Liver (tissue), 9 donors: ENCODE data around the gene LYPD3. TPM values are rescaled to one million over a fixed set of nuclear protein-coding genes. Genes with fewer than 3 reads are reported as not detected.

Experiments
- DNase-seq: peaks from one replicate; pipeline ENCODE4 v3.0.0-alpha.2; 2017; ENCODE audit warnings: low spot score
- H3K27ac ChIP-seq, 2 donors: one replicate each; pipeline ENCODE4 v1.7.0; 2013; ENCODE audit warnings: inconsistent platforms in 2 of 2, low read length in 2 of 2, control low read depth in 1 of 2, low read depth in 1 of 2, mild to moderate bottlenecking in 1 of 2
- H3K27me3 ChIP-seq, 4 donors: one replicate each; pipeline versions ENCODE4 v1.6.1 to v1.7.0; 2013; ENCODE audit warnings: low read length in 3 of 4, inconsistent platforms in 1 of 4, mild to moderate bottlenecking in 1 of 4, moderate library complexity in 1 of 4; ENCODE audit not compliant: control insufficient read depth in 4 of 4, insufficient read depth in 4 of 4
- H3K36me3 ChIP-seq, 4 donors: one replicate each; pipeline versions ENCODE4 v1.6.1 to v1.7.0; 2013; ENCODE audit warnings: low read length in 3 of 4, mild to moderate bottlenecking in 3 of 4, low read depth in 1 of 4, moderate library complexity in 1 of 4; ENCODE audit not compliant: control insufficient read depth in 4 of 4, insufficient read depth in 3 of 4
- H3K4me1 ChIP-seq, 4 donors: one replicate each; pipeline versions ENCODE4 v1.6.1 to v1.7.0; 2013; ENCODE audit warnings: low read length in 3 of 4, mild to moderate bottlenecking in 3 of 4, moderate library complexity in 1 of 4; ENCODE audit not compliant: control insufficient read depth in 4 of 4, insufficient read depth in 4 of 4
- H3K4me3 ChIP-seq, 3 donors: one replicate each; pipeline versions ENCODE4 v1.6.1 to v1.7.0; 2013; ENCODE audit warnings: low read length in 3 of 3, control low read depth in 1 of 3, low read depth in 1 of 3, mild to moderate bottlenecking in 1 of 3
- H3K9ac ChIP-seq, 2 donors: one replicate each; pipeline ENCODE4 v1.7.0; 2013; ENCODE audit warnings: low read length in 2 of 2, mild to moderate bottlenecking in 2 of 2, moderate library complexity in 2 of 2, control low read depth in 1 of 2, low read depth in 1 of 2
- H3K9me3 ChIP-seq, 4 donors: one replicate each; pipeline versions ENCODE4 v1.6.1 to v1.7.0; 2013; ENCODE audit warnings: low read length in 3 of 4; ENCODE audit not compliant: control insufficient read depth in 4 of 4
- ATF3 ChIP-seq: IDR thresholded peaks from 2 replicates; pipeline ENCODE4 v1.6.1; 2016; ENCODE audit warnings: antibody characterized with exemption
- EGR1 ChIP-seq, 2 donors: IDR thresholded peaks; 2 replicates each; pipeline ENCODE4 v1.6.1; 2016 to 2018; ENCODE audit warnings: antibody characterized with exemption in 2 of 2, low read depth in 2 of 2
- FOXA1 ChIP-seq: IDR thresholded peaks from 2 replicates; pipeline ENCODE4 v1.6.1; 2016; ENCODE audit warnings: antibody characterized with exemption
- FOXA2 ChIP-seq: IDR thresholded peaks from 2 replicates; pipeline ENCODE4 v1.6.1; 2016; ENCODE audit warnings: antibody characterized with exemption
- GABPA ChIP-seq, 2 donors: IDR thresholded peaks in 1 of 2; conservative IDR thresholded peaks in 1 of 2; 2 replicates each; pipeline ENCODE4 v1.6.1; 2016; ENCODE audit warnings: antibody characterized with exemption in 2 of 2, mild to moderate bottlenecking in 1 of 2, moderate library complexity in 1 of 2
- HNF4A ChIP-seq, 2 donors: conservative IDR thresholded peaks; 2 replicates each; pipeline ENCODE4 v1.6.1; 2016; ENCODE audit warnings: antibody characterized with exemption in 2 of 2, mild to moderate bottlenecking in 2 of 2
- HNF4G ChIP-seq: IDR thresholded peaks from 2 replicates; pipeline ENCODE4 v1.6.1; 2016; ENCODE audit warnings: antibody characterized with exemption
- JUND ChIP-seq, 2 donors: IDR thresholded peaks; 2 replicates each; pipeline ENCODE4 v1.6.1; 2016; ENCODE audit warnings: antibody characterized with exemption in 2 of 2
- NR2F2 ChIP-seq: IDR thresholded peaks from 2 replicates; pipeline ENCODE4 v1.6.1; 2016; ENCODE audit warnings: antibody characterized with exemption
- RAD21 ChIP-seq, 2 donors: IDR thresholded peaks; 2 replicates each; pipeline ENCODE4 v1.6.1; 2016; ENCODE audit warnings: antibody characterized with exemption in 2 of 2, mild to moderate bottlenecking in 2 of 2
- REST ChIP-seq: IDR thresholded peaks from 2 replicates; pipeline ENCODE4 v1.6.1; 2016; ENCODE audit warnings: antibody characterized with exemption, mild to moderate bottlenecking
- RXRA ChIP-seq, 2 donors: IDR thresholded peaks; 2 replicates each; pipeline ENCODE4 v1.6.1; 2017 to 2018; ENCODE audit warnings: antibody characterized with exemption in 2 of 2, mild to moderate bottlenecking in 1 of 2
- SP1 ChIP-seq: IDR thresholded peaks from 2 replicates; pipeline ENCODE4 v1.6.1; 2018; ENCODE audit warnings: antibody characterized with exemption, mild to moderate bottlenecking
- TAF1 ChIP-seq: conservative IDR thresholded peaks from 2 replicates; pipeline ENCODE4 v1.6.1; 2016; ENCODE audit warnings: antibody characterized with exemption, mild to moderate bottlenecking
- YY1 ChIP-seq: IDR thresholded peaks from 2 replicates; pipeline ENCODE4 v1.6.1; 2016; ENCODE audit warnings: antibody characterized with exemption, mild to moderate bottlenecking
- WGBS: extraction: QIAGEN DNeasy Blood & Tissue Kit; methylation state at CpG from one replicate; pipeline ENCODE4 v1.1.7; 2013; 5-methylcytosine and 5-hydroxymethylcytosine counted together
- polyA plus RNA-seq, 2 donors: library from polyadenylated mRNA; stranded (reverse) in 1 of 2; unstranded in 1 of 2; fragments of 200-250 nt in 1 of 2; fragments of >200 nt in 1 of 2; fragmentation: Nextera tagmentation in 1 of 2; extraction: Ambion mirVana in 1 of 2; gene quantifications; one replicate each; pipeline versions ENCODE4 v1.2.1 to v1.2.3, GENCODE V29; 2013 to 2015
- total RNA-seq, 2 donors: library from RNA; depleted of rRNA; stranded (reverse); fragments of >200 nt; gene quantifications; one replicate each; pipeline ENCODE4 v1.2.3, GENCODE V29; 2014
- TF ChIP-seq, protein P1 (sequence below): fragments of 150-350 bp; IDR thresholded peaks from 2 replicates; pipeline ENCODE4 v1.5.1; 2017; ENCODE audit warnings: improper control_type of control experiment, low read depth, low read length; ENCODE audit not compliant: missing input control
- TF ChIP-seq, protein P2 (sequence below): IDR thresholded peaks from 2 replicates; pipeline ENCODE4 v1.6.1; 2016; ENCODE audit warnings: antibody characterized with exemption
- TF ChIP-seq, protein P3 (sequence below): IDR thresholded peaks from 2 replicates; pipeline ENCODE4 v1.6.1; 2016; ENCODE audit warnings: antibody characterized with exemption
- donor health status: healthy.
- donor health status: healthy.
- donor health status: healthy.
- donor health status: healthy.
- donor health status: healthy.

LYPD3 gene
- total and polyA plus RNA-seq, 4 donors = 0.08 to 0.38 (median 0.18) TPM

DNA sequence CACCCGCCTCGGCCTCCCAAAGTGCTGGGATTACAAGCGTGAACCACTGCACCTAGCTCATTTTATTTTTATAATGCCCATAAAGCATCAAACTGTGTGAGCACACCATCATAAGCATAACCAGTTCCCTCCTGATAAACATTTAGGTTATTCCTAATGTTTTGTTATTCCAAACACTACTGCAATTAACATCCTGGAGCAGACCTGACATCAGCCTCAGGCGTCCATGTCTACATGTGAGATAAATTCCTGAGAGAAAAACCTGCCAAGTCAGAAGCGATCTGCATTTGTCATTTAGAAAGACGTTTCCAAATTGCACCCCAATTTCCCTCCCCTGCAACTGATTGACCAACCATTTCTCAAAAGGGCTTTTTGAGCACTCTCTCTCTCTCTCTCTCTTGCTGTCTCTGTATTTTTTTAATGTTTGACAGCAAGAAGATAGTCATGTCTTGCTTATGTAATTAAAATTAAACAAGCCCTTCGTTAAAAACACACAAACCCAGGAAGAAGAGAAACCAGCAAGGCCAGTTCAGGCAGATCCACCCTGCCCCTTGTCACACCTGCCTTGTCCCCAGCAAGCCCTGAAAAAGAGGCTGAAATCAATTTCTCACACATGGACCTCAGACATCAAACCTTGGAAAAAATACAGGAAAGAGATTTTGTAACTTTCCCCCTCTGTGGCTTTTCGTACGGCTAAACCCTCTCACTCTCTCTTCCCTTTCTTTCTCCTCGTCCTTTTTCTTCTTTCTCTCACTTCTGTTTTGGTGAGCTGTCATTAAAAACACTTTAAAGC is 9.9 kb downstream of the LYPD3 start:
- no peak for DNase-seq
- WGBS = 40% methylated on average over 10 of the region's 10 CpGs
- Histone ChIP-seq H3K4me1 (peaks cover 2 to 8% (median 5%) of the 10 kb centered on the region in 4 donors), H3K9me3 (no peaks in the 10 kb centered on the region), H3K36me3 (no peaks in the 10 kb centered on the region), H3K27me3 (no peaks in the 10 kb centered on the region), H3K27ac (no peak overlapping the region), H3K9ac (no peak overlapping the region), H3K4me3 (no peak overlapping the region)
- TF ChIP-seq, protein P1, sequence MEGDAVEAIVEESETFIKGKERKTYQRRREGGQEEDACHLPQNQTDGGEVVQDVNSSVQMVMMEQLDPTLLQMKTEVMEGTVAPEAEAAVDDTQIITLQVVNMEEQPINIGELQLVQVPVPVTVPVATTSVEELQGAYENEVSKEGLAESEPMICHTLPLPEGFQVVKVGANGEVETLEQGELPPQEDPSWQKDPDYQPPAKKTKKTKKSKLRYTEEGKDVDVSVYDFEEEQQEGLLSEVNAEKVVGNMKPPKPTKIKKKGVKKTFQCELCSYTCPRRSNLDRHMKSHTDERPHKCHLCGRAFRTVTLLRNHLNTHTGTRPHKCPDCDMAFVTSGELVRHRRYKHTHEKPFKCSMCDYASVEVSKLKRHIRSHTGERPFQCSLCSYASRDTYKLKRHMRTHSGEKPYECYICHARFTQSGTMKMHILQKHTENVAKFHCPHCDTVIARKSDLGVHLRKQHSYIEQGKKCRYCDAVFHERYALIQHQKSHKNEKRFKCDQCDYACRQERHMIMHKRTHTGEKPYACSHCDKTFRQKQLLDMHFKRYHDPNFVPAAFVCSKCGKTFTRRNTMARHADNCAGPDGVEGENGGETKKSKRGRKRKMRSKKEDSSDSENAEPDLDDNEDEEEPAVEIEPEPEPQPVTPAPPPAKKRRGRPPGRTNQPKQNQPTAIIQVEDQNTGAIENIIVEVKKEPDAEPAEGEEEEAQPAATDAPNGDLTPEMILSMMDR = no peak
- TF ChIP-seq HNF4A (conservative IDR thresholded peaks at IDR 0.05) = peak in 1 of 2 donors; percentile 19

DNA sequence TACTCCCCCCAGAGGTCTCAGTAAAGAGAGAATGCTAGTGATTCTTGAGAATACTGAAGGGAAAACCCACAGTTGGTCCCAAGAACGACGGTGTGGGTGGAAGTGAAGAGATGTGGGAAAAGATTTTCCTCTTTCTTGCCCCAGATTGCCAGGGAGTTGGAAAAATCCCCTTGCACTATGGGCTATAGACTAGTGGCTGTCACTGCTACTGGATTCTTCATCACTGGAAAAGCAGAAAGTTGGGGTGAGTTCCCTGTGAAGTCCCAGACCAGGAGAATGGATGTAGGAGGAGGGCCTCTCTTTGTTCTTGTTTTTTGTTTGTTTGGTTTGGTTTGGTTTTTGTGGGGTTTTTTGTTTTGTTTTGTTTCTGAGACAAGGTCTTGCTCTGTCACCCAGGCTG is 11.4 kb downstream of the LYPD3 start:
- Histone ChIP-seq H3K9ac (no peak overlapping the region), H3K9me3 (no peaks in the 10 kb centered on the region), H3K27me3 (no peaks in the 10 kb centered on the region), H3K27ac (no peak overlapping the region), H3K4me1 (peaks cover 2 to 8% (median 5%) of the 10 kb centered on the region in 4 donors), H3K4me3 (no peak overlapping the region), H3K36me3 (no peaks in the 10 kb centered on the region)
- TF ChIP-seq, protein P2, sequence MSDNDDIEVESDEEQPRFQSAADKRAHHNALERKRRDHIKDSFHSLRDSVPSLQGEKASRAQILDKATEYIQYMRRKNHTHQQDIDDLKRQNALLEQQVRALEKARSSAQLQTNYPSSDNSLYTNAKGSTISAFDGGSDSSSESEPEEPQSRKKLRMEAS = no peak
- TF ChIP-seq YY1 = no peak
- TF ChIP-seq, protein P1 = no peak
- no peak for TF ChIP-seq RXRA (IDR thresholded peaks at IDR 0.05)
- TF ChIP-seq SP1 = no peak
- TF ChIP-seq JUND (IDR thresholded peaks at IDR 0.05) = no peak
- TF ChIP-seq RAD21 (IDR thresholded peaks at IDR 0.05) = no peak
- no peak for TF ChIP-seq HNF4G
- TF ChIP-seq TAF1 = no peak
- TF ChIP-seq NR2F2 = no peak
- no peak for TF ChIP-seq EGR1 (IDR thresholded peaks at IDR 0.05; ENCODE audit: low read depth in 2 of 2)
- TF ChIP-seq FOXA1 = no peak
- TF ChIP-seq ATF3 = no peak
- TF ChIP-seq, protein P3, sequence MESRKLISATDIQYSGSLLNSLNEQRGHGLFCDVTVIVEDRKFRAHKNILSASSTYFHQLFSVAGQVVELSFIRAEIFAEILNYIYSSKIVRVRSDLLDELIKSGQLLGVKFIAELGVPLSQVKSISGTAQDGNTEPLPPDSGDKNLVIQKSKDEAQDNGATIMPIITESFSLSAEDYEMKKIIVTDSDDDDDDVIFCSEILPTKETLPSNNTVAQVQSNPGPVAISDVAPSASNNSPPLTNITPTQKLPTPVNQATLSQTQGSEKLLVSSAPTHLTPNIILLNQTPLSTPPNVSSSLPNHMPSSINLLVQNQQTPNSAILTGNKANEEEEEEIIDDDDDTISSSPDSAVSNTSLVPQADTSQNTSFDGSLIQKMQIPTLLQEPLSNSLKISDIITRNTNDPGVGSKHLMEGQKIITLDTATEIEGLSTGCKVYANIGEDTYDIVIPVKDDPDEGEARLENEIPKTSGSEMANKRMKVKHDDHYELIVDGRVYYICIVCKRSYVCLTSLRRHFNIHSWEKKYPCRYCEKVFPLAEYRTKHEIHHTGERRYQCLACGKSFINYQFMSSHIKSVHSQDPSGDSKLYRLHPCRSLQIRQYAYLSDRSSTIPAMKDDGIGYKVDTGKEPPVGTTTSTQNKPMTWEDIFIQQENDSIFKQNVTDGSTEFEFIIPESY = no peak
- TF ChIP-seq GABPA (IDR thresholded peaks at IDR 0.05 in 1 of 2, conservative IDR thresholded peaks at IDR 0.05 in 1 of 2) = no peak
- no peak for TF ChIP-seq FOXA2
- TF ChIP-seq HNF4A (conservative IDR thresholded peaks at IDR 0.05) = no peak
- no peak for TF ChIP-seq REST
- 83% methylated on average over 2 of the region's 2 CpGs for WGBS
- no peak for DNase-seq
